AG04450 (cell line): ENCODE data around the gene WDR82. TPM values are rescaled to one million over a fixed set of nuclear protein-coding genes. Genes with fewer than 3 reads are reported as not detected.

ENCODE experiments used
- CTCF ChIA-PET: fragments of 300-600, 350-600 bp; formaldehyde crosslinking; extraction: SDS; loops from one replicate; lab custom pipeline; 2022; ENCODE audit warnings: antibody characterized with exemption, inconsistent platforms; lab: Charles Lee
- POLR2A ChIA-PET: fragments of 350-600 bp; formaldehyde crosslinking; extraction: SDS; loops from one replicate; lab custom pipeline; 2021; ENCODE audit warnings: antibody characterized with exemption, inconsistent platforms; lab: Yijun Ruan, JAX
- DNase-seq: peaks from one replicate; pipeline ENCODE4 v3.0.0-alpha.2; 2011; ENCODE audit warnings: low read depth, low spot score
- H3K27ac ChIP-seq: one replicate; pipeline ENCODE4 v1.5.1; 2012; ENCODE audit warnings: low read depth, low read length, control low read depth
- H3K27me3 ChIP-seq: one replicate; pipeline ENCODE4 v1.6.0; 2012; ENCODE audit warnings: low read length; ENCODE audit not compliant: control insufficient read depth, insufficient read depth
- H3K4me3 ChIP-seq: 2 replicates; pipeline ENCODE4 v1.5.1; 2011; ENCODE audit warnings: mild to moderate bottlenecking, low read depth, low read length, control low read depth
- H3K9me3 ChIP-seq: 2 replicates; pipeline ENCODE4 v1.5.1; 2012; ENCODE audit warnings: low read length; ENCODE audit not compliant: control insufficient read depth, insufficient read depth
- polyA minus RNA-seq: library from RNA; depleted of rRNA, polyadenylated mRNA; stranded (reverse); fragments of >200 nt; gene quantifications from 2 replicates; pipeline ENCODE4 v1.2.3, GENCODE V29; 2011; rRNA and poly(A)+ RNA removed
- polyA plus RNA-seq: library from polyadenylated mRNA; depleted of rRNA; stranded (reverse); fragments of >200 nt; gene quantifications from 2 replicates; pipeline ENCODE4 v1.2.3, GENCODE V29; 2011; rRNA removed
- TF ChIP-seq, protein P1 (sequence below): IDR thresholded peaks from 2 replicates; pipeline ENCODE4 v1.5.1; 2011; ENCODE audit warnings: low read depth, low read length, control low read depth, inconsistent platforms

WDR82 gene, protein sequence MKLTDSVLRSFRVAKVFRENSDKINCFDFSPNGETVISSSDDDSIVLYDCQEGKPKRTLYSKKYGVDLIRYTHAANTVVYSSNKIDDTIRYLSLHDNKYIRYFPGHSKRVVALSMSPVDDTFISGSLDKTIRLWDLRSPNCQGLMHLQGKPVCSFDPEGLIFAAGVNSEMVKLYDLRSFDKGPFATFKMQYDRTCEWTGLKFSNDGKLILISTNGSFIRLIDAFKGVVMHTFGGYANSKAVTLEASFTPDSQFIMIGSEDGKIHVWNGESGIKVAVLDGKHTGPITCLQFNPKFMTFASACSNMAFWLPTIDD
- polyA plus RNA-seq (69.2 and 77.6 TPM in 2 replicates), polyA minus RNA-seq (62.2 and 73.6 TPM in 2 replicates)

DNA sequence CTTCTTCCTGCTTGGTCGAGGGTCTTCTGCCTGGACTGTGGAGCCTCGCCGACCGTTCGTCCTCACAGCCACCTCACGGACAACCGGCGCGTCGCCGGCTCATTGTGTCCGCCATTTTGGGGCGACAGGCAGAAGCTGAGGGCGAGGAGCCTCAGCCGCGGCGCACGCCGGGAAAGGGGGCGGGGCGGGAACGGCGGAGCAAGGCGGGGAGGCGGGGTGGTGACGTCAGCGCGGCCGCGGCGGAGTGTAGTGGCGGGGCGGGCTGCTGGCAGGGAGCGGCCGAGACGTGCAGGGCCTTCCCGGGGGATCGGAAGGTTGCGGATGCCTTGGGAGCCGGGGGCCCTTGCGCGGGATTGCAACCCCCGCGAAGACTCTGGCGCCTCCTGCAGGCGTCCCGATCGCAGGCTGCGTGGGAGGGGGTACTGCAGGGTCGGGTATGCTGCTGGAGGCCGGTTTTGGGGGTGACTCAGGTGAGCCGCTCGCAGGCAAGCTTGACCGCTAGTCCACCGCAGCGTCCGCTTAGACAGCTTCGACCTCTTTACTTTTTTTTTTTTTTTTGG is at the start of gene WDR82:
Gene WDR82, minus strand, starts transcription at position 140 of the 560 bp plus-strand sequence. CDS start 288 bp downstream, outside the sequence.
- H3K4me3 ChIP-seq: peak within 1 kb of the TSS; percentile 99

DNA sequence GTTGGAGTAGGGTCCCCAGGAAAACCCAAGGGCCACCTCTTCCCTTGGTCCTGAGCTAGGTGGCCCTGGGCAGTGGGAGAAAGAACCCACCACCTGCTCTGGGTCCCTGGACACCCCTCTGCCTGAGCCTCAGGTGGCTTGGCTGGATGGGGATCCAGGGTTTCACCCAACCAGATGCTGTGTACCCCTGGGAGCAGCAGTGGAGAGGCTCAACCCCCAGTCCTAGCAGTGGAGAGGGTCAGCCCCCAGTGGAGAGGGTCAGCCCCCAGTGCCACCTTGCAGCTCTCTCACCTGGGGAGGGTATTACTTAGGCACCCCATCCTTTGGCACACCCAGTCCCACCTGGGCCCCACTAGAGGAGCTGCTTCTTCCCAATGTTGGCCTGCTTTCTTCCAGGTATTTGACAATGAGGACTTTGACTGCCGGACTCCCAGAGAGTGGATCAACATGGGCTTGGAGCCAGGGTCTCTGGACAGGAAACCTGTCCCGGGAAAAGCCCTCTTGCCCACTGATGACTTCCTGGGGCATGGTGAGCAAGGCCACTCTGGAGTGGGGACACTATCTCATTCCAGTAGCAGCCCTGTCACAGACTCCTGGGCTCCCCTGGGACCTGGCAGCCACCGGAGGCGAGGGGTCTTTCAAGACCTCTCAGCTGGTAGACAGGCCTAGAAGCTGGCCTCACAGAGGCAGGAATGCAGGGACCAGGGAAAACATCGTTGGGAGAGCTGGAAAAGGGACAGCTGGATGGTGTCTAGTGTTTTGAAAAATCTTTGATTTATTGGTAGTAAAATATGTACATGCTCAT is 49.2 kb upstream of the WDR82 start:
- H3K4me3 ChIP-seq: no peak overlapping the region
- ChIA-PET CTCF (interaction anchor here (0.6 to 2.1 kb wide), 2 partner anchors 12 to 108 kb away, joined by 3 to 14 read pairs; no protein-coding TSS in a partner anchor), POLR2A (no interaction called here)
- peaks cover 2% of the 10 kb centered on the region for H3K27me3 ChIP-seq
- H3K9me3 ChIP-seq: no peaks in the 10 kb centered on the region
- no peak for DNase-seq
- TF ChIP-seq, protein P1, sequence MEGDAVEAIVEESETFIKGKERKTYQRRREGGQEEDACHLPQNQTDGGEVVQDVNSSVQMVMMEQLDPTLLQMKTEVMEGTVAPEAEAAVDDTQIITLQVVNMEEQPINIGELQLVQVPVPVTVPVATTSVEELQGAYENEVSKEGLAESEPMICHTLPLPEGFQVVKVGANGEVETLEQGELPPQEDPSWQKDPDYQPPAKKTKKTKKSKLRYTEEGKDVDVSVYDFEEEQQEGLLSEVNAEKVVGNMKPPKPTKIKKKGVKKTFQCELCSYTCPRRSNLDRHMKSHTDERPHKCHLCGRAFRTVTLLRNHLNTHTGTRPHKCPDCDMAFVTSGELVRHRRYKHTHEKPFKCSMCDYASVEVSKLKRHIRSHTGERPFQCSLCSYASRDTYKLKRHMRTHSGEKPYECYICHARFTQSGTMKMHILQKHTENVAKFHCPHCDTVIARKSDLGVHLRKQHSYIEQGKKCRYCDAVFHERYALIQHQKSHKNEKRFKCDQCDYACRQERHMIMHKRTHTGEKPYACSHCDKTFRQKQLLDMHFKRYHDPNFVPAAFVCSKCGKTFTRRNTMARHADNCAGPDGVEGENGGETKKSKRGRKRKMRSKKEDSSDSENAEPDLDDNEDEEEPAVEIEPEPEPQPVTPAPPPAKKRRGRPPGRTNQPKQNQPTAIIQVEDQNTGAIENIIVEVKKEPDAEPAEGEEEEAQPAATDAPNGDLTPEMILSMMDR: no peak
- no peak overlapping the region for H3K27ac ChIP-seq

More for the DNA sequence above, at the start of gene WDR82:
- CTCF ChIA-PET: interaction anchor here (0.6 to 4.0 kb wide), 14 partner anchors 15 to 257 kb away, joined by 3 to 37 read pairs (median 4); no protein-coding TSS in a partner anchor
- TF ChIP-seq, protein P1: peak; percentile 53
- H3K27me3 ChIP-seq: no peaks in the 10 kb centered on the region
- peak; percentile 74 for DNase-seq
- peaks cover 3% of the 10 kb centered on the region; the same call in 1 of the 2 replicates for H3K9me3 ChIP-seq
- POLR2A ChIA-PET: interaction anchor here (0.5 to 2.9 kb wide), 16 partner anchors 9 to 222 kb away, joined by 3 to 17 read pairs (median 4); partner anchors contain the start of genes DUSP7, GLYCTK, POC1A and PPM1M
- H3K27ac ChIP-seq: peak within 1 kb of the TSS; percentile 90

DNA sequence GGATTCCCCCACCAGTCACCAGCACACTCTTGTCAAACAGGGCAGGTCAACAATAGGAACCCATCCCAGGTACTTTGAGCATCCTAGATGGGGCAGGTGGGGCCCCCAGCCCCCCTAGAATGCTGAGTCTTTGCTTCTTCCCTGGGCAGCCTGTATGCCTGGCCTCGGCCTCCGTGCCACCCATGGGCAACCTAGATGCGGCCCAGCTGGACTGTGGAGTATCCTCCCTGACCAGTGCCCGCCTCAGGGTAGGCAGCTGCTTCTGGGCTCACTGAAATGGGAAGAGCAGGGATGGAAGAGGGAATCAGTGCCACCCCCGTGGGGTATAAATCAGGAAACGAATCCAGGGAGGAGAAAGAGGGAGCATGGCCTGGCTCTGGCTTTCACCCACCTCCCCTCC is 48.5 kb upstream of the WDR82 start:
- POLR2A ChIA-PET: no interaction called here
- Histone ChIP-seq H3K27me3 (peaks cover 2% of the 10 kb centered on the region), H3K27ac (no peak overlapping the region), H3K9me3 (no peaks in the 10 kb centered on the region), H3K4me3 (no peak overlapping the region)
- DNase-seq: no peak
- CTCF ChIA-PET: interaction anchor here (2.1 kb wide), 1 partner anchor 12 kb away, joined by 14 read pairs; no protein-coding TSS in a partner anchor
- TF ChIP-seq, protein P1: no peak

DNA sequence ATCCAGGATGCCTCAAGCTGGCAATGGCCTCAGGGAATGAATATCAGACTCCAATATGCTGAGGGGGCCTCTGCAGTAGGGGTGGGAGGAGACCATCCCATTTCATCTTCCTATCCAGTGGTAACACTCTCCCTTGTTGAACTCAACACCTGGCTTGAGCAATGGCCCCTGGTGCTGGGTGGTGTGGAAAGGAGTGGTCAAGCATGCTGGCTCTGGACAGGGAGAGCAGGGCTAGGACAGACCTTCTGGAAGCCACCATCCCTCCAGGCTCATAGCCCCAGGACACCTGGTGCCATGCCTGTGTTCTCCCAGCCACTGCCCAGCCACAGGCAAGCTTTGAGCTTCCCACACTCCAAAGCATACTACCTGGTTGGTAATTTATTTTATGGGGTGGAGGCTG is 47.2 kb upstream of the WDR82 start:
- H3K27ac ChIP-seq: no peak overlapping the region
- CTCF ChIA-PET: no interaction called here
- DNase-seq: no peak
- TF ChIP-seq, protein P1: no peak
- no peak overlapping the region for H3K4me3 ChIP-seq
- POLR2A ChIA-PET: no interaction called here
- no peaks in the 10 kb centered on the region for H3K9me3 ChIP-seq
- peaks cover 2% of the 10 kb centered on the region for H3K27me3 ChIP-seq
